GM12878 (cell line): Measurements from ENCODE around the gene OPN1SW.

ENCODE experiments used
- ASH2L ChIP-seq: fragments of 300-600, 200-600 bp; sonication (generic); IDR thresholded peaks from 2 replicates; pipeline ENCODE4 v1.6.1; 2017; ENCODE audit warnings: low read depth, mild to moderate bottlenecking, borderline replicate concordance
- MYC ChIP-seq: IDR thresholded peaks from 2 replicates; pipeline ENCODE4 v1.6.1; 2011; ENCODE audit warnings: mild to moderate bottlenecking, low read length, moderate library complexity, inconsistent platforms; ENCODE audit not compliant: insufficient read depth, insufficient replicate concordance, insufficient read length, severe bottlenecking
- POLR2AphosphoS5 ChIP-seq: IDR thresholded peaks from 2 replicates; pipeline ENCODE4 v1.6.1; 2011; ENCODE audit warnings: mild to moderate bottlenecking, low read length, inconsistent platforms
- YY1 ChIP-seq: IDR thresholded peaks from 2 replicates; pipeline ENCODE4 v1.6.1; 2011; ENCODE audit warnings: low read depth, mild to moderate bottlenecking, low read length
- TF ChIP-seq, protein P1 (sequence below), 3 experiments: IDR thresholded peaks in 2 of 3; conservative IDR thresholded peaks in 1 of 3; 2 replicates each; pipeline ENCODE4 v1.5.1; 2011; ENCODE audit warnings: low read depth in 3 of 3, low read length in 3 of 3, mild to moderate bottlenecking in 3 of 3, control low read depth in 2 of 3, moderate library complexity in 2 of 3, inconsistent platforms in 1 of 3, mixed read lengths in 1 of 3; ENCODE audit not compliant: control insufficient read depth in 2 of 3, insufficient read depth in 1 of 3; ENCODE audit errors: extremely low read depth in 1 of 3

DNA sequence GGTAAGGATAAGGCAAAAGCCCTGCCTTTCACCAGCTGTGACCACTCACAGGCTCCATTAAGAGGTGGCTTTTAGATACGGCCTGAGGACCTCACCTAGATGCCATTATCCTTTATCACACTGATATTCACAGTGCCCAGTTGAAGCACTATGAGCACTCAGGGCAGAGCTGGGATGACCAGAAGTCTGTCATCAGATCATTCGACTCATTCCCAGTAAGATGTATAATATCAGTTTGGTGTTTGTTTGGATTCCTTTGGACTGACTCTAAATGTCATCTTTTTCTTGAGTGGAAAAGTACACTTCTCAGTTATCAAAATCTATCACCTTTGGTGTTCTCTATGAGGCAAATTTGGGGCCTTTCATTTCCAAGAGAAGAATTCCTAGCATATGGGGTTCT lies 34.9 kb upstream of the OPN1SW start:
- TF ChIP-seq ASH2L (no peak), POLR2AphosphoS5 (no peak), MYC (no peak), YY1 (no peak)
- TF ChIP-seq, protein P1, sequence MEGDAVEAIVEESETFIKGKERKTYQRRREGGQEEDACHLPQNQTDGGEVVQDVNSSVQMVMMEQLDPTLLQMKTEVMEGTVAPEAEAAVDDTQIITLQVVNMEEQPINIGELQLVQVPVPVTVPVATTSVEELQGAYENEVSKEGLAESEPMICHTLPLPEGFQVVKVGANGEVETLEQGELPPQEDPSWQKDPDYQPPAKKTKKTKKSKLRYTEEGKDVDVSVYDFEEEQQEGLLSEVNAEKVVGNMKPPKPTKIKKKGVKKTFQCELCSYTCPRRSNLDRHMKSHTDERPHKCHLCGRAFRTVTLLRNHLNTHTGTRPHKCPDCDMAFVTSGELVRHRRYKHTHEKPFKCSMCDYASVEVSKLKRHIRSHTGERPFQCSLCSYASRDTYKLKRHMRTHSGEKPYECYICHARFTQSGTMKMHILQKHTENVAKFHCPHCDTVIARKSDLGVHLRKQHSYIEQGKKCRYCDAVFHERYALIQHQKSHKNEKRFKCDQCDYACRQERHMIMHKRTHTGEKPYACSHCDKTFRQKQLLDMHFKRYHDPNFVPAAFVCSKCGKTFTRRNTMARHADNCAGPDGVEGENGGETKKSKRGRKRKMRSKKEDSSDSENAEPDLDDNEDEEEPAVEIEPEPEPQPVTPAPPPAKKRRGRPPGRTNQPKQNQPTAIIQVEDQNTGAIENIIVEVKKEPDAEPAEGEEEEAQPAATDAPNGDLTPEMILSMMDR (IDR thresholded peaks at IDR 0.05 in 2 of 3, conservative IDR thresholded peaks at IDR 0.05 in 1 of 3; ENCODE audit: control insufficient read depth in 2 of 3, extremely low read depth in 1 of 3, insufficient read depth in 1 of 3, low read depth in 3 of 3, low read length in 3 of 3), result no peak
